D721Med (cell line): ENCODE data around the gene GDAP2.

Source experiments
- DNase-seq: peaks from one replicate; pipeline ENCODE4 v3.0.0; 2011; ENCODE audit warnings: low spot score; ENCODE audit not compliant: insufficient read length
- FAIRE-seq: peaks from 2 replicates; lab custom pipeline; 2011; peaks lifted over from hg19 to GRCh38; lab: Jason Lieb, UNC
- TF ChIP-seq, protein P1 (sequence below): IDR thresholded peaks from 2 replicates; pipeline ENCODE4 v1.5.1; 2012; ENCODE audit warnings: mild to moderate bottlenecking, control low read depth; ENCODE audit not compliant: insufficient read depth; ENCODE audit errors: missing control alignments

The GDAP2 gene, protein sequence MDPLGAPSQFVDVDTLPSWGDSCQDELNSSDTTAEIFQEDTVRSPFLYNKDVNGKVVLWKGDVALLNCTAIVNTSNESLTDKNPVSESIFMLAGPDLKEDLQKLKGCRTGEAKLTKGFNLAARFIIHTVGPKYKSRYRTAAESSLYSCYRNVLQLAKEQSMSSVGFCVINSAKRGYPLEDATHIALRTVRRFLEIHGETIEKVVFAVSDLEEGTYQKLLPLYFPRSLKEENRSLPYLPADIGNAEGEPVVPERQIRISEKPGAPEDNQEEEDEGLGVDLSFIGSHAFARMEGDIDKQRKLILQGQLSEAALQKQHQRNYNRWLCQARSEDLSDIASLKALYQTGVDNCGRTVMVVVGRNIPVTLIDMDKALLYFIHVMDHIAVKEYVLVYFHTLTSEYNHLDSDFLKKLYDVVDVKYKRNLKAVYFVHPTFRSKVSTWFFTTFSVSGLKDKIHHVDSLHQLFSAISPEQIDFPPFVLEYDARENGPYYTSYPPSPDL

DNA sequence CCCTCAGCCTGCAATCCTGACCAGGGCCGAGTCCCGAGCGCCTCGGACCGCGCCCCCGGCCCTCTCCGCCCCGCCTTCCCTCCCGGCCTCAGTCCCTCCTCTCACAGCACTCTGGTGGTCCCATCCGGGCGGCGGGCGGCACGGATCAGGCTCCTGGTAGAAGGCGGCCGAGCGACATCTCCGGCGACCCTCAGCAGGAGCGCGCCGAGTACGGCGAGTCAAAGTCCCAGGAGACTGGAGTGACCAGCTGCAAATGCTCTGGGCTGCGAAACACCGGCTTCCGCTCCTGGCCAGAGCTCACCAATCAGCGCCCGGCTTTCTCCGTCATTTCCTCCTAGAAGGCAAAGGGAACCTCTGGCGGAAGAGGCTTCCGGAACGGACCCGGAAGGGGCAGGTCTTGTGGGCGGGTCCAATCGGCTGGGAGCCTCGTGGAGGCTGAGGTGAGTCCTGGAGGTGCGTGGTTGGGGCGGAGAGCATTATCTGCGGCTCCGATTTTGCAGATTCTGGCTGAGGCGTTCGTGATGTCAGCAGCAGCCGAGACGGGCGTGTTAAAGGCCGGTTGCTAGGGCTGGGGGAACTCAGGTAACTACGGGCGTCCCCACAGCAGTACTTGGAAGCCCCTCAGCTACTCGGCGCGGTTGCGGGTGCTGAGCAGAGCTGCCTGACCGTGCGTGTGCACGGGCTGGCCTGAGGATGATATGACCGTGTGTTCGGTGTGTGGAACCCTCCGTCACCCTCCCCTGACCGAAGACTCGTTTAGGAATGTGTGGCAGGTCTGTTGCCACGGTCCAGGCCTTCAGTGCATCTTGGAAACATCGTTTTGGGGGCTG, at the start of gene GDAP2, which contains the start of gene WDR3:
Gene GDAP2 (minus strand): TSS at position 279 of the 830 bp plus-strand sequence. CDS start 9,264 bp downstream, outside the sequence.
Gene WDR3 (plus strand): TSS at position 397 of the 830 bp plus-strand sequence. CDS start 3,581 bp downstream, outside the sequence.
- FAIRE-seq (no peak), DNase-seq (peak; percentile 47)
- TF ChIP-seq, protein P1, sequence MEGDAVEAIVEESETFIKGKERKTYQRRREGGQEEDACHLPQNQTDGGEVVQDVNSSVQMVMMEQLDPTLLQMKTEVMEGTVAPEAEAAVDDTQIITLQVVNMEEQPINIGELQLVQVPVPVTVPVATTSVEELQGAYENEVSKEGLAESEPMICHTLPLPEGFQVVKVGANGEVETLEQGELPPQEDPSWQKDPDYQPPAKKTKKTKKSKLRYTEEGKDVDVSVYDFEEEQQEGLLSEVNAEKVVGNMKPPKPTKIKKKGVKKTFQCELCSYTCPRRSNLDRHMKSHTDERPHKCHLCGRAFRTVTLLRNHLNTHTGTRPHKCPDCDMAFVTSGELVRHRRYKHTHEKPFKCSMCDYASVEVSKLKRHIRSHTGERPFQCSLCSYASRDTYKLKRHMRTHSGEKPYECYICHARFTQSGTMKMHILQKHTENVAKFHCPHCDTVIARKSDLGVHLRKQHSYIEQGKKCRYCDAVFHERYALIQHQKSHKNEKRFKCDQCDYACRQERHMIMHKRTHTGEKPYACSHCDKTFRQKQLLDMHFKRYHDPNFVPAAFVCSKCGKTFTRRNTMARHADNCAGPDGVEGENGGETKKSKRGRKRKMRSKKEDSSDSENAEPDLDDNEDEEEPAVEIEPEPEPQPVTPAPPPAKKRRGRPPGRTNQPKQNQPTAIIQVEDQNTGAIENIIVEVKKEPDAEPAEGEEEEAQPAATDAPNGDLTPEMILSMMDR = no peak

DNA sequence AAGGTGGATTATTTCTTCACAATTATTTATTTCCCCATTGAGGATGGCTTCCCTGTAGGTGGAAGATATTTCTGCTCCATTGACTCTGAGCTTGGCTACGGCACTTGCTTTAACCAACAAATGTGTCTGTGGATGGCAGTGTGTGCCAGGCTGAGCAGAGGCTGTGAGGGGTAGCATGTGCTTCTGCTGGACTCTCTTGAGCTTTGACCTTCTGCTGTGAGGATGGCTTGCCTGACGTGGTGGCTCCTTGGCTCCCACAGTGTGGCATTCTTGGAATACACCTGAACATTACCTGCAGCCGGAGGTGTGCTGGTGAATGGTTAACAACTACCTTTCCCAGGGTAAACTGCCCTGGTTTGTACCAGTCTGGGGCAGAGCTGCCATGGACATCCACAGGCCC, 47.0 kb upstream of the GDAP2 start:
- DNase-seq = no peak
- no peak for FAIRE-seq
- TF ChIP-seq, protein P1 = no peak

DNA sequence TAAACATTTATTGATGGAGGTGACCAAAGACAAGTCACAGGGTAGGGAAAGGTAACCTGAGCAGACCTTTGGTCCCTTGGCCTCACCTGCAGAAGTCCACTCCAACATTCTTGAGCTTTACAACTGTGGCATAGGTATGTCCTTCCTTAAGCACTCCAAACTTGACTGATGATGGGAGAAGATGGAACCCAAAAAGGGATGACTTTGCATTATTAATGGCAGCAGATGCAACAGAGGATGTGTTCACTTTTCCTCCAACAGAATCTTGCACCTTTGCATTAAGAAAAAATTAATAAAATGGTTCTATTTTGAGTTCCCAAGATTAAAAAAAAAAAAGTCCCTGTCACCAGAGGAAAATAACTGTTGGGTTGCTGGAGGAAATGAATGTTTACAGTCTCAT, 42.4 kb upstream of the GDAP2 start:
- DNase-seq = no peak
- no peak for FAIRE-seq
- TF ChIP-seq, protein P1 = no peak

DNA sequence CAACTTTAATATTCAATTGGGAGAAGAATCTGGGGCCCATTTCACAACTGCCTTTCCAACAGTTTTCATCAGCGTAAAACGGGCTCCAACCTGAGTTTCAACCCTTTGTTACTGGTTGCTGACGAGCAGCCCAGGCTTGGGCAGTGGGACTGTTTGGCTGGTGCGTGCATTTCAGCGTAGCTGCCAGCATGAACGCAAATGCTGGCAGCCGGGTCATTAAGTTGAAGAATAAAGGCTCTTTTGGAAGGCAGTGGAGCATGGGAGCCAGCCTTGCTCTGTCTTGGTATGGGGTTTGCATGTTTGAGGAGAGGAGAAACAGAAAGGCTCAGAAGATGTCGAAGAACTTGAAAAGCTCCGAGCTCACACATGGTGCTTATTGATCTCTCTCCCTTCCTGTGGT, 40.8 kb upstream of the GDAP2 start:
- FAIRE-seq = no peak
- no peak for DNase-seq
- TF ChIP-seq, protein P1 = no peak

DNA sequence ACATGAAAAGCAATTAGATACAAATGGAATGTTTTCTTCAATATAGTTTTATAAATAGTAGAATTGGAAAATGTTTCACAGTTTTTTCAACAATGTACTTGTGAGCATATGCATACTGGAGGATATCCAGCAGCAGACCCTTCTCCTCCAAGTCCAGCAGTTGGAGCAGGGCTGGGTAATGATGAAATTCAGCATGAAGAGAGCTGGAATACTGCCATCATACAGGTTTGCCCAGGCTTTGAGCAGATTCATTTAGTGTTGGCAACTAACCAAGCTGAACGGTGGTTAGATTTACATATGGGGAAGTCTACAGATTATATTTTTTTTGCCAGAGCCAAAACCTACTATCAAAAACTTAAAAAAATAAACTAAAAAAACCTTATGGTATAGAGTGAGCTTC, 38.5 kb upstream of the GDAP2 start:
- TF ChIP-seq, protein P1 = no peak
- FAIRE-seq (no peak), DNase-seq (no peak)

DNA sequence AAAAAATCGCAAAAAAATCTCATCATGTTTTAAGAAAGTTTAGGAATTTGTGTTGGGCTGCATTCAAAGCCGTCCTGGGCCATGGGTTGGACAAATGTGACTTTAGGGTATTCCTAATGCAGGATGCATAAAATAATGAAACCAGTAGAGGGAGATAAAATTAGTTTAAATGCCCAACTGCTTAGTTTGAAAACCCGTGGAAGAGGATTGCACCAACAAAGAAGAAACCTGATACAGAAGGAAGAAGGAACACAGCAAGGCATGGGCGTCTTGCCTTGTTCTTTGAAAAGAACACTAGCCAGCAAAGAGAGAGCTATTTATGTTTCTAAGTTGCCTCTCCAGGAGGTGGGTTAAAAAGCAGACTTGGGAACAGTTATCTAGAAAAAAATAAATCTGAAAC, 38.1 kb upstream of the GDAP2 start:
- TF ChIP-seq, protein P1 = peak; percentile 25
- FAIRE-seq (no peak), DNase-seq (no peak)
